ENCODE data around the gene SIRT5.

GRCh38 chr6:13537527-13537897 lies 36.9 kb upstream of the SIRT5 start:
- TF ChIP-seq EP300 (IDR thresholded peaks at IDR 0.05): no peak
- TF ChIP-seq CTCF (IDR thresholded peaks at IDR 0.05): no peak

All from upper lobe of left lung (tissue), 4 donors.